ENCODE results near the gene DAPP1.

DNA sequence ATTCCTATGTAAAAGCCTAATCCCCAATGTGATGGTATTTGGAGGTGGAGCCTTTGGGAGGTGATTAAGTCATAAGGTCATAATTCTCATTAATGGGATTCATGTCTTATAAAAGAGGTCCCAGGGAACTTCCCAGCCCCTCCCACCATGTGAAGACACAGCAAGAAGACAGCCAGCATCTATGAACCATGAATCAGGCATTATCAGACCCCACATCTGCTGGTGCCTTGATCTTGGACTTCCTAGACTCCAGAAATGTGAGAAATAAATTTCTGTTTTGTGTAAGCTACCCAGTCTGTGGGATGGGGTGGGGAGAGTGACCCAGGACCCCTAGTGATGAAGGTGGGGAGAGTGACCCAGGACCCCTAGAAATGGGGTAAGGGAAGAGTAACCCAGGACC lies 6.1 kb upstream of the DAPP1 start:
- TF ChIP-seq, protein P1, sequence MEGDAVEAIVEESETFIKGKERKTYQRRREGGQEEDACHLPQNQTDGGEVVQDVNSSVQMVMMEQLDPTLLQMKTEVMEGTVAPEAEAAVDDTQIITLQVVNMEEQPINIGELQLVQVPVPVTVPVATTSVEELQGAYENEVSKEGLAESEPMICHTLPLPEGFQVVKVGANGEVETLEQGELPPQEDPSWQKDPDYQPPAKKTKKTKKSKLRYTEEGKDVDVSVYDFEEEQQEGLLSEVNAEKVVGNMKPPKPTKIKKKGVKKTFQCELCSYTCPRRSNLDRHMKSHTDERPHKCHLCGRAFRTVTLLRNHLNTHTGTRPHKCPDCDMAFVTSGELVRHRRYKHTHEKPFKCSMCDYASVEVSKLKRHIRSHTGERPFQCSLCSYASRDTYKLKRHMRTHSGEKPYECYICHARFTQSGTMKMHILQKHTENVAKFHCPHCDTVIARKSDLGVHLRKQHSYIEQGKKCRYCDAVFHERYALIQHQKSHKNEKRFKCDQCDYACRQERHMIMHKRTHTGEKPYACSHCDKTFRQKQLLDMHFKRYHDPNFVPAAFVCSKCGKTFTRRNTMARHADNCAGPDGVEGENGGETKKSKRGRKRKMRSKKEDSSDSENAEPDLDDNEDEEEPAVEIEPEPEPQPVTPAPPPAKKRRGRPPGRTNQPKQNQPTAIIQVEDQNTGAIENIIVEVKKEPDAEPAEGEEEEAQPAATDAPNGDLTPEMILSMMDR (conservative IDR thresholded peaks at IDR 0.05; ENCODE audit: low read length), result no peak
- TF ChIP-seq EZH2phosphoT487 (IDR thresholded peaks at IDR 0.05; ENCODE audit: borderline replicate concordance, low read depth, low read length), result no peak
